ENCODE measurements around the gene MTLN.
A peak's percentile ranks its signal among the peaks of the same experiment; 100 is the strongest.
"Not testable (repeated sequence)": the region's sequence is repeated elsewhere in the genome, so short reads cannot be mapped to it uniquely, and the experiment has no call there.

The MTLN gene
- total RNA-seq = 3.3 to 18.8 (median 9.7) reads per million in 3 experiments

GRCh38 chr2:110211938-110212858 is at the start of gene MTLN:
Gene MTLN, minus strand, starts transcription at chr2:110212547. Its CDS starts 22 bp downstream, at chr2:110212525.
- DNase-seq = peak; percentile 78

- not testable (repeated sequence) for DNase-seq
These were observed 49.6 kb upstream of the MTLN start for GRCh38 chr2:110261910-110262309.

- not testable (repeated sequence) for DNase-seq
These were observed 35.9 kb upstream of the MTLN start for GRCh38 chr2:110248081-110248795.

GRCh38 chr2:110245488-110246435 is 33.4 kb upstream of the MTLN start:
- not testable (repeated sequence) for DNase-seq

- DNase-seq = not testable (repeated sequence)
These were observed 30.9 kb upstream of the MTLN start for GRCh38 chr2:110243283-110243682.

- DNase-seq = not testable (repeated sequence)
These were observed 22.2 kb upstream of the MTLN start for GRCh38 chr2:110234514-110234913.

- DNase-seq = not testable (repeated sequence)
These were observed 17.5 kb upstream of the MTLN start for GRCh38 chr2:110229886-110230285.

- DNase-seq = not testable (repeated sequence)
These were observed 10.3 kb upstream of the MTLN start for GRCh38 chr2:110222626-110223025.

GRCh38 chr2:110221938-110222337 is 9.6 kb upstream of the MTLN start:
- no peak for DNase-seq

- DNase-seq = no peak
These were observed 7.8 kb upstream of the MTLN start for GRCh38 chr2:110220190-110220564.

- no peak for DNase-seq
These were observed 7.3 kb upstream of the MTLN start for GRCh38 chr2:110219496-110220189.

- not testable (repeated sequence) for DNase-seq
These were observed 6.5 kb upstream of the MTLN start for GRCh38 chr2:110218889-110219288.

- no peak for DNase-seq
These were observed 4.5 kb upstream of the MTLN start for GRCh38 chr2:110216803-110217202.

- no peak for DNase-seq
These were observed 3.9 kb upstream of the MTLN start for GRCh38 chr2:110216199-110216598.

- no peak for DNase-seq
These were observed 3.3 kb upstream of the MTLN start for GRCh38 chr2:110215566-110216158.

- no peak for DNase-seq
These were observed 2.7 kb upstream of the MTLN start for GRCh38 chr2:110215091-110215490.

GRCh38 chr2:110213522-110213921 is 1.2 kb upstream of the MTLN start:
- DNase-seq = not testable (repeated sequence)

GRCh38 chr2:110205660-110206455 is 6.5 kb downstream of the MTLN start:
- no peak for DNase-seq

GRCh38 chr2:110204408-110205385 is 7.7 kb downstream of the MTLN start, which contains the start of gene NPHP1:
Gene NPHP1, minus strand, starts transcription at chr2:110205013. Its CDS starts 45 bp downstream, at chr2:110204968.
- peak; percentile 82 for DNase-seq
